T-helper 2 cell treated with Interferon-gamma antibody and Interleukin-4, amounts not matched to agents 100 ng/mL and 5 ng/mL, for 36 hours (primary cell): Measurements from ENCODE around the gene EHD3. TPM values are rescaled to one million over a fixed set of nuclear protein-coding genes. Genes with fewer than 3 reads are reported as not detected.

ENCODE experiments used
- intact Hi-C: fragments of 100-400 bp; cut with micrococcal nuclease; formaldehyde crosslinking; loops from one replicate; pipeline ENCODE4 v1.15.1; 2023
- total RNA-seq: library from RNA; stranded (reverse); gene quantifications from 2 replicates; pipeline ENCODE4 v1.2.3, GENCODE V29; 2022

Gene EHD3
- total RNA-seq: 1.8 and 1.9 TPM in 2 replicates

DNA sequence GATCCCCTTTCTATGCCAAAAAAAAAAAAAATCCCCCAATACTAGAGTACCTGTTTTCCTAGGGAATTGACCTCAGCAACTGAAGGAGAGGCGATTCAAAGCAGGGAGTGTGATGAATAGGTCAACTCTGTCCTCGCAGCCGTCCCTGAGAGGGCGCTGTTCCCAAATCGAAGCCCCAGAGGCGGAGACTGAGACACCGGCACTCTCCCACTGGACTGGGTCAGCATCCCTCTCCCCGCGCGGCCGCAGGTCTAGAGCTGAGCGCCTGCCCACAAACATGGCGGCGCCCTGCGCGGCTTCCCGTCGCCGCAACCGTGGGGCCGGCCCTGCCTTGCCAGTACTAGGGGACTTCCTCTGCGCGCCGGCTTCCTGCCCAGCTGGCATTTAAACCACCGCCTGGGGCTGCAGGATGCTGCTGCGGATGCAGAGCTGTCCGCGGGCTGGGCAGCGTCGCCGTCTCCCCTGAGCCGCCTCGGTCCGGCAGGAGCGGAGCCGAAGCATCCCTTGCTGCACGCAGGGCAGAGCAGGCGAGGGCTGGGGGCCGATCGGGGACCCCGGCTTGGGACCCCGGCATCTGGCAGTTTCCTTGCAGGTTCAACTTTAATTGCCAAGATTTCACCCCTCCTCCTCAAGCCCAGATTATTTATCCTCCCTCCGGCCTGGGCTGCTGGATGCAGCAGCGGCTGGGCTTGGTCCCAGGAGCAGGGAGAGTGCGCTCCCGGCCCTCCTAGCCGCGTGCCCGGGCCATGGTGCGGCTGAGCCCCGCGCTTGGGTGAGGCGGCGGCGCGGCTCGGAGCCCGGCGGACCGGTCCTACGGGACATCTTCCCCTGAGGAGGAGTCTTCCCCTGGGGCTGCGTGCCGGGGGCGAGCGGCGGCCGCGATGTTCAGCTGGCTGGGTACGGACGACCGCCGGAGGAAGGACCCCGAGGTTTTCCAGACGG lies at the start of gene EHD3:
Gene EHD3, plus strand, starts transcription at position 412 of the 942 bp plus-strand sequence. Its CDS starts 470 bp downstream, at position 882.
- intact Hi-C loops: loop anchor here (5.0 kb wide), 1 partner anchor 88 kb away; no protein-coding TSS in a partner anchor

GRCh38 chr2:31187166-31187565 lies 46.8 kb upstream of the EHD3 start:
- intact Hi-C loops: no loop called here

- intact Hi-C loops: no loop called here
Measured at GRCh38 chr2:31188131-31188530, 45.8 kb upstream of the EHD3 start.

DNA sequence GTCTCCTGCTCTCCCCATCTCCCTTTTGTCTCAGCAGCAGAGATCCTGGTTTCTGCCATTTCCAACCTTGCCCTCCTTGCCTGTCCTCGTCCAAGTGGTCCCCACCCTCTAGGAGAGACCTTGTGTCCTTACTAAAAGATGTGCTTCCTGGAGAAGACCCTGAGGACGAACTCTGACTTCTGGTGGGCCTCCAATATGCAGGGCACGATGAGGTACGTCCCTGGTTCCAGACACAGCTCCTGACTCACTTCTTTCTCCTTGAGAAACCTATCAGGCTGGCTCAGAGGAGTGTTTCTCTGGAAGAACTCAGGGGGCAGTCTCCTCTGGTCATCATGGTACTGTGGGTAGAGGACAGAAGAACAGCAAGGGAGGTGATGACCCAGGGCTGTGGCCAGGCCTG lies 44.8 kb upstream of the EHD3 start:
- intact Hi-C loops: no loop called here

GRCh38 chr2:31190188-31190587 lies 43.8 kb upstream of the EHD3 start:
- intact Hi-C loops: no loop called here

GRCh38 chr2:31191931-31192330 lies 42.0 kb upstream of the EHD3 start:
- intact Hi-C loops: no loop called here

GRCh38 chr2:31192396-31192795 lies 41.6 kb upstream of the EHD3 start:
- intact Hi-C loops: no loop called here

DNA sequence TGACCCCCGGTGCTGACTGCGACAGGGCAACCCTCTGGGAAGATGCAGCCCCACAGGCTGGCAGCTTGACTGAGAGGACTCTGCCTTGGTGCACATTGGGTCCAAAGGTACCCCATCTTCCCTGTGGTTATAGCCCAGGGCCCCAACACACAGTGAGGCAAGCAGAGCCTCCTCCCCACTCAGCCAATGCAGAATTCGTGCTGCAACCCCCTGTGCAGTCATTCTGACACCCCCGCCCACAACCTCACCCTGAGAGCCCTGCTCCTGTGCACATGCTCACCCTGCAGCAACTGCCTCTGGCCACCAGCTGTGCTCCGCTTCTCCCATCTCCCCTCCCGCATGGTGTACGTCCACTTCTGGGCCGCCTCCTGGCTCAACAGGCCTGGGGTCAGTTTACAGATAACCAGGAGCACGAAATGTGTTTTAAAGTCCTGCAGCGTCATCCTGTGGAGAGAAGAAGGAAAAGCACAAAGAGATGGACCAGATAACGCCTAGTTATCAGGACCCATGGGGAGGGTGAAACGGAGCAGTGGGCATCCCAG lies 41.0 kb upstream of the EHD3 start:
- intact Hi-C loops: no loop called here

DNA sequence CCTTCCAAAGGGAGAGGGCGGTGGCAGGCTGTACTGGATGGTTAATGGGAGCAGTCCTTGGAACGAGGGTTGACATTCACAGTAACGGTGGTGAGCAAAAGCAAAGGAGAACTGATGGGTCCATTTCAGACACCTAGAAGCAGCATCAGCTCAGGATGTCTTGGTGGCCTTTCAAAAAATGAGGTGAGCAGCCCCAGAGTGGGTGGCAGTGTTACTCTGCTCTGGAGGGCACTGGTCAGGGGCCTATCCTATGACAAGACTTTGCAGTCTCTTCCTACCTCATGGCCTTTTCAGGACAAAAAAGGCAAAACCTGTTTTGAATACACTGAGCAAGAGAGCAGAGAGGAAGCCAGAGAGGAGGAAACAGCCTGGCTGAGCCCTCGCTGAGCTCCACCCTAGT lies 40.1 kb upstream of the EHD3 start:
- intact Hi-C loops: no loop called here

GRCh38 chr2:31196622-31197021 lies 37.3 kb upstream of the EHD3 start:
- intact Hi-C loops: no loop called here

DNA sequence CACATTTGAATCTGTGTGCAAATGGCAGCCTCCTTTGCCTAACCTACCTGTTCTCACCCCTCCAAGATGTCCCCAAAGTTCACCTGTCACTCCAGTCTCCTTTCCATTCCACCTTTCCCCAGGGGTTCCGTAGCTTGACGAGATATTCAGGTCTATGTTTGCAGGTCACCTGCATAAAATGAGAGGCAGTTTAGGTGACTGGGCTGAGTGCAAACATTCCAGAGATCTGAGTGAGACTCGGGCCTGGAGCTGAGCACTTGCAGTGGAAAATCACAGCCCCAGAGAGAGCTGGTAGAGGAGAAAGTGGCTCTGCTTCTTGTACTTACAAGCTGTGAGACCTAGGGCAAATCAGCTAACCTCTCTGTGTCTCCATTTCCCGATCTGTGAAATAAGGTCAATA lies 36.8 kb upstream of the EHD3 start:
- intact Hi-C loops: no loop called here

DNA sequence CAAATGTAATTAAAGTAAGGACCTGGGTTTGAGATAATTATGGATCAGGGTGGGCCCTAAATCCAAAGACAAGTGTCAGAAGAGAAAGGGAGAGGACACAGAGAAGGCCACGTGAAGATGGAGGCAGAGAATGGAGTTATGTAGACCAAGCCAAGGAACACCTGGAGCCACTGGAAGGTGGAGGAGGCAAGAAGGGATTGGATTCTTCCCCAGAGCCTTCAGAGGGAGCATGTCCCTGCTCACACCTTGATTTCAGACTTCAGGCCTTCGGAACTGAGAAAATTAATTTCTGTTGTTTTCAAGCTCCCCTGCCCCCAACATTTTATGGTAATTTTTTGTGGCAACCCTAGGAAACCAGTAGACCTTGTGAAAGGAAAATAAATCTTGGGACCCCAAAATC lies 36.3 kb upstream of the EHD3 start:
- intact Hi-C loops: no loop called here

- intact Hi-C loops: no loop called here
Measured at GRCh38 chr2:31199206-31199605, 34.7 kb upstream of the EHD3 start.

- intact Hi-C loops: no loop called here
Measured at GRCh38 chr2:31200972-31201371, 33.0 kb upstream of the EHD3 start.

- intact Hi-C loops: no loop called here
Measured at GRCh38 chr2:31202041-31202440, 31.9 kb upstream of the EHD3 start.

DNA sequence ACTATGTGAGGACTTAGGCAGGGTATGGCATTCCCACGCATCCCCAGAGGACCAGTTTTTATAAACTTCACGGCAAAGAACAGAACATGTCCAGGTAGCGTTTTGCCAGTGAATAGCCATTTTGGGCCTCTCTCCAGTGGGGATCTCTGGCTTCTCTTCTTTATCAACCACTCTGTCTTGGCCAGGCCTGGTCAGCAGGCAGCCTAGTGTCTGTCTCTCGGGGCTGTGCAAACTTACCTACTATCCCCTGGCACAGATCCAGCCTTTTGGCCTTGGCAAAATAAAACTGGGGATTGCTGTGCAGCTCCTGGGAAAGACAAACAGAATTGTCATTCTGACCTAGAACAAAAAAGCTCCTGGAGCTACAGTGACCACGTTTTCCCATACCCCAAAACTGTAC lies 31.1 kb upstream of the EHD3 start:
- intact Hi-C loops: no loop called here

DNA sequence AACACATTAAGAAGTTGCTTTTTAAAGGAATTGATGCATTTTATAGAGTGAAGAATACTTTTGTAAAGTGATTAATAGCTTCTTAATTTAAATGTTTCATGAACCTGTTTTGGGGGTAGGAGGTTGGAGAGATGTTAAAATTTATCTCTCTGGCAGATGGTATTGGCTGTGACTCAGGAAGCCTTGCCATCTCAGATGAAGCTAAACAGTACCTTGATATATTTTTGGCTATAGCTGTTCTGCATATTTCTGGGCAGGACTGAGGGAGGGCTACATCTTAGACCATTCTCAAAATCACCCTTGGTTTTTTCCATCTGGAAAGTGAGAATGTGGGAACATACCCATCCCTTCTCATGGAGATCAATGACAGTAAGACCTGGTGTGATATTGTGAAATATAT lies 30.0 kb upstream of the EHD3 start:
- intact Hi-C loops: no loop called here

- intact Hi-C loops: no loop called here
Measured at GRCh38 chr2:31204783-31205182, 29.2 kb upstream of the EHD3 start.

DNA sequence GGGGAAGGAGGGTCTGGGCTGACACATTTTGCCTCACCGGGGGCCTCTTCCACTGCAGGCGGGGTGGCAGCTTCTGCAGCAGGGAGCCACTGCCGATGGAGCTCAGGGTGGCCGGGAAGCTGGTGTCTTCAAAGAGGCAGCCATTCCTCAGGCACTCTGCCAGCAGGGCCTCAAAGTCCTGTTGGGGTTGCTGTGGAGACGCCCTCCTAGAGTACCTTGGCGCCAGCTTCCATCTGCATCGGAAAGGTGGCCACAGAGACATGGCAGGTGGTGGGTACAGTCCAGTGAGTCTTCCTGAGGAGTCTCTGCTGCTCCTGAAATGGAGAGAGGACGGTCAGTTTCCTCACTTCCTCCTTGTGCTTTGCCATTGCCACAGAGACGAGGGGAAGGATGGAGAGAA lies 28.8 kb upstream of the EHD3 start:
- intact Hi-C loops: no loop called here

GRCh38 chr2:31205613-31206012 lies 28.3 kb upstream of the EHD3 start:
- intact Hi-C loops: no loop called here

DNA sequence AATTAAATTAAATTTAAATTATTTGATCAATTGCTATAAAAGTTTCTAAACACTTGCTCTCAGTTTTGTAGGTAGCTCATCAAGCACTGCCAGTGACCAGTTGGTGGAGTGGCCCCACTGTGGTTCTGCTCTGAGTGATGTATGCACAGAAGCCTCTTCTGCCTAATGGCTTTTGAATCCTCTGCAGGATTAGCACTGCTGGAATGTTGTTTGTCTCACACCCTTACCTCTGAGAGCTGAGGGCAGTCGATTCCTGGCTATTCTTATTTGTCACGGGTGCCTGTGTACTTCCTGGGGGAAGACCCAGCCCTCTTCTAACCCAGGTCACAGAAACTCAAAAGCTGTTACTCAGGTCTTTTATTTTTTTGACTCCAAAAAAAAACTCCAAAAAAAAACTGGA lies 26.2 kb upstream of the EHD3 start:
- intact Hi-C loops: no loop called here

GRCh38 chr2:31208240-31208639 lies 25.7 kb upstream of the EHD3 start:
- intact Hi-C loops: no loop called here
